NCI-H2196 (cell line): ENCODE results near the gene EML1.

Source experiments
- DNase-seq: peaks from one replicate; lab custom pipeline; 2025; ENCODE audit not compliant: unreplicated experiment; lab: John Stamatoyannopoulos, UW

Gene EML1

DNA sequence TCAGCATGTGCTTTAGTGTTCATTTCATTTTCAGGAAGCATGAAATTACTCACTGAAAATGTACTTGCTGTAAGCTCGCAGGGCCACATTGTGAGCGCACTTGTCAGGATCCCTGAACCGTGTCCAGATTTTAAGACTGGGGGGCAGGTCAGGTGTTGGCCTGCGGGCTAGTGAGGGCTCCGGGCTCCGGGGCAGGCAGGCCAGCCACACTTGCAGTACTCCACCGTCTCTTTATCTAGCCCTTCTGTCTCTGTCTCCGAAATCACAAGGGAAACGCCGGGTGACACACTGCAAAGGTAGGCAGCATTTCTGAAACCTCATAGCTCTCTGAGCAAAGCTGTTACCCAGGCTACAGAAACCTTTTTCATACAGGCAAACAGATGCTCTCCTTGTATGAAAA, 98.7 kb downstream of the EML1 start:
- no peak for DNase-seq

DNA sequence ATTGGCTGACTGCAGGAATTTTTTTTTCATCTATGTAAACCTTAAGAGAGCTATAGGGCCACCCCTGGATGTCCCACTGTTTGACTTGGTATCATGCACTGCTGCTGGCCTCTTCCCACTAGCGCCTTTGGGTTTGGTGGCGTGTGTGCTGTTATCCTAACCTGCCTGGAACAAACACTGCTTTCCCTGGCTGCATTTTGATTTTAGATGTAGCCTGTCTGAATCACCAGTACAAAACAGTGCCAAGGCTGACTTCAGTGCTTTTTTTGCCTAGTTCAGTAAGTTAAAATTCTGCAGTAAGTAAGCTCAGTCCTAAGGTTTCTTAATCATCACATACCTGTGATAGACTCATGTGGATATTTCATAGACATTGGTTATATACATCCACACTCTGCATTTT, 99.2 kb downstream of the EML1 start:
- DNase-seq, result no peak

DNA sequence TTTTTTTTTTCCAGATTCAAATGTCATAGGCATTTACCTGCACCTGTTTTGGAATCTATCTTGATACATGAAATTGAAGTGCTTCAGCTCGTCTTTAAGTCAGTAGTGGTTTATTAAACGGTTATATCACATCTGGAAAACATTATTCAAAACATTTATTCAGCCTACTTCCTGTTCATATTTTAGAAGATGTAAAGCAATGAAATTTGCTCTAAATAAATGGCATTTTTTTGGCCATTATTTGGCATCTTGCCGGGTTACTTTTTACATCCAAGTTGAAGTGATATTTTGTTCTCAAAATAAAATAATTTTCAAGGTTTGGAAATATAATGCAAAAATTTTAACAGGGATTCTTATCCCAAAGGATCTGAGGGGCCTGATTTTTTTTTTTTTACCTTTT, 103.1 kb downstream of the EML1 start:
- no peak for DNase-seq

DNA sequence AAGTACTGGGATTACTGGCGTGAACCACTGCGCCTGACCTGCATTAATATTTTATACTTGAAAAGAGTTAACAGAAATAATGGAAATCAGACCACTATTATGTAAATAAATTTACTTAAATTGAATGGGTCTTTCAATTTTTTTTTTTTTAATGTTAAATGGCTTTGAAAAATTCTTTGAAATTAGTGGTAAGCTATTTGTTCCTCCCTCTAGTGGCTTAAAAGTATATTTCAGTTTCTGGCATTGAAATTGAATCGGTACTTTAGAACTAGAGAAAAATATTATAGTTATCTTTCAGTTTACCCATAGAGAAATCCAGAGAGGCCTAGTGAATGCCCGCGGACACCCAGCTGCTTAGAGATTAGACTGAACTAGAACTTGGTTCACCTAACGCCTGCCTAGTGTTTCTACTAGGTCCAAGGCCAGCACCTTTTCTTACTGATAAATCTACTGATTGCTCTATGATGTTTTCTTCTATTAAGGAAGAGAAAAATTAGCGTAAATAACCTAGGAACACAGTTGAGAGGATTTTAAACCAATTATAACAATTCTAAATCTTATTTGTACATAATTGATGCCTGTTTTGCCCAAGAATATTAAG, 106.5 kb downstream of the EML1 start:
- DNase-seq, result peak; percentile 7

- no peak for DNase-seq
These were observed 109.7 kb downstream of the EML1 start for GRCh38 chr14:99902925-99903324.

DNA sequence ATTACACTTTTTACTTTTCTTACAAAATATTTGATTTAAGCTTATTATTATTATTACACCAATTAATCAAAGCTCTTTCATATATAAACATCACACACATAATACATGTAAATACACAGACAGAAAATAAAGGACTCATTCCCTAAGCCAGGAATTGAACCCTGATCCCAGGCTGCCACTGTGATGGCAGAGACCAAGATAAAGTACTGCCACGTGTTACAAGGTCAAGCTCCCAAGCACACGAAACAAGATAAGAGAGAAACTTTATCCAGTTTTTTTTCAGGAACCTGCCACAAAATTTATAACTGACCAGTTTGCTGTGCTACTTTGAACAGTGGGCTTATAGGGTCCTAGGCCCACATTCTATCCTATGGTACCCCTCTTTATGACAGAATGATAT, 111.3 kb downstream of the EML1 start:
- no peak for DNase-seq

DNA sequence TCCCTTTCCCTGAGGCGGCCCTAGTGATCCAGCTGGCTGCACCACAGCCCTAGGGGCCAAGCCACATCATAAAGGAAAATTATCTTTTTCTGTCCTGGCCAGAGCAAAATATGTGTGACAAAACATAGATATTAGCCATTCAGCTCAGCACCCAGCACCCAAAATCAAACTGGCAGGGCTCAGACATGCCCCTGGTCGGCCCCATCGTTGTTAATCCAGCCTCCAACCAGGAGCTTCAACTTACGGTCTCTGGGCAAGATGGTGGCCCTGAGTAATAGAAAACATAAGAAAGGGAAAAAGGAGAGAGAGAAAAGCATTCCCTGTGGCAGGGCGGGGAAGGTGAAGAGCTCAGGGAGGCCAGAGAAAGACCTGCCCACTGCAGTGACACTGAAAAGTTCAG, 111.9 kb downstream of the EML1 start:
- DNase-seq, result no peak

- no peak for DNase-seq
These were observed 114.8 kb downstream of the EML1 start for GRCh38 chr14:99907761-99908652.

- no peak for DNase-seq
These were observed 115.5 kb downstream of the EML1 start for GRCh38 chr14:99908653-99909250.

GRCh38 chr14:99909513-99910064, 116.4 kb downstream of the EML1 start:
- no peak for DNase-seq

DNA sequence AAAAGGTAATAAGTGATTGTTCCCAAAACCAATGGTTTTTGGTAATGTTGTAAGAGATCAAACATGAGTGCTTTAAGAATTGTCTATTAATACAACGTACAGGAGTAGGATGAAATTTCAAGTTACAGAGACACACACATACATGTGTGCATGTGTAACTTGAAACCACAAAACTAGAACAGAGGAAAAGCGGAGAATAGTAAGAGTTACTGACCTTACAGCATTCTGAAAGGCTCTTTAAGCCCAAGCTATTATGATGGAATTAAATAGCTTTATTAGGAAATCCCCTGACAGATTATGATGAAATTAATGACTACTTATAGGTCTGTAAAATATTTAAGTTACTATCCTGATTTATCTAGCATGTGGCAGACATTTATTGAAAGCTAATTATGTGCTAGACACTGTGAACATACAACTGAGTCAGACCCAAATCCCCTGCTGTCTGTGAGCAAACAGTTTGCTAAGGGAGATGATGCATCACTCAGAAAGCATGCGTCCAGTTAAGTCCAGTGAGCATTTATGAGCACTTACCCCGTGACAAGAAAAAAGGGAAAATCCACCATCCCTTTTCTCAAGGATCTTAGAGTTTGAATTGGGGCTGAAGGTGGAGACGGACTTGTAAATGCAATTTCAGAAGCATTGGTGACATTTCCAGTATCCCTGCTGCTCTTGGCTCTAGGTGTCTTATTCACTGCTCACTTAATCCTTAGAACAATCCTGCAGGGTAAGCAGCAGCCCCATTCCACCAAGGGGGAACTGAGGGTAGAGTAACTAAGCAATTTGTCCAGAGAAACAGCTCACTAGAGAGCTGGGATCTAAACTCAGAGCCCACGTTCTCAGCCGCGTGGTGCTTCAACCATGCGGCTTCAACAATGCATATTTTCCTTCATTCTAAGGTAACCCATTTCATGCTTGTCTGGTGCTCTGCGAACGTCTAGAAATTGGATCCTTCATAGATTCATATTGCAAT, 117.4 kb downstream of the EML1 start:
- no peak for DNase-seq

DNA sequence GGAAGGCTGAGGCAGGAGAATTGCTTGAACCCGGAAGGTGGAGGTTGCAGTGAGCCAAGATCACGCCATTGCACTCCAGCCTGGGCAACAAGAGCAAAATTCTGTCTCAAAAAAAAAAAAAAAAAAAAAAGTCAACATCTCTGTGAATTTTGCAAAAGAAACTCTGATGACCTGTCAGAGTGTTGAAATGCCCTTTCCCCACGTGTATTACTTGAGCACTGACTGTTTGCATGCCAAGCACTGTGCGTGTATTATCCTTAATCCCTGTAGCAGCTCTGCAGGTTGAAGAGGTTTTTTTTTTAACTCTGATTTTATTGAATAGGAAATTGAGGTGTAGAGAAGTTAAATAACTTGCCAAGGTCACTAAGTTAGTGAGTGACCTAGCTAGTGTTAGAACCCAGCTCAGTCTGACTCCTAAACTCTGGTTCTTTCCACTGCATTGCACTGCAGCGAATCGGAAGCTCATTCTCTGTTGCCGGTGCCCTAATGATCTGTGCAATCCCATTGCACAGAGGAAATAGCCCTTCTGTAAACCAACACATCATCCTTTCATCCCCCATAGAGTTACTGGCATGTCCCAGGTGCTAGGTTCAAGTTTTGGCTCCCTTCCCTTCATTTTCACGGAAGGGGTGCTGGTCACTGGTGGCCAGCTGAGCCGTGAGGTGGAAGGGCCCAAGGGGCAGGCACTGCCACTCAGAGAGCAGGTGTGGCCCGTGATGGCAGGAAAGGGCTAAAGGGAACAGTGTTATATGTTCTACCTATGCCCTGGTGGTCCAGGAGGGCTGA, 122.3 kb downstream of the EML1 start:
- no peak for DNase-seq

DNA sequence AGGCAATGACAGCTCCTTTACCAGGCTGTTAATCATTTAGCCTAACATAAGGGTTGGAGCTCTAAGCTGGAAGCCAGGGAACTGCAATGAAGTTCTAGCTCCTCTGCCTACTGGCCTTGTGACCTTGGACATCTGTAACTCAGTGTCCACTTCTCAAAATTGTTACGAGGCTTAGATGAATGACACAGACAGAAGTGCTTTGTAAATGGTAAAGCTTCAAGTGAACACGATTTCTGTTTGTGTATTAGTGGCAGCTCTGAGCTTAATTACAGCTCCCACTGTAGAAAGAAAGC, 122.8 kb downstream of the EML1 start:
- DNase-seq, result no peak

GRCh38 chr14:99918781-99919180, 125.6 kb downstream of the EML1 start:
- DNase-seq, result no peak

- no peak for DNase-seq
These were observed 128.2 kb downstream of the EML1 start for GRCh38 chr14:99921425-99921824.

- no peak for DNase-seq
These were observed 131.2 kb downstream of the EML1 start for GRCh38 chr14:99924379-99924778.

- DNase-seq, result no peak
These were observed 132.3 kb downstream of the EML1 start for GRCh38 chr14:99925471-99925870.

GRCh38 chr14:99928963-99929362, 135.8 kb downstream of the EML1 start:
- DNase-seq, result no peak

- DNase-seq, result no peak
These were observed 136.4 kb downstream of the EML1 start for GRCh38 chr14:99929601-99930000.
